K562 (cell line): ENCODE data around the gene HMX1. TPM values are rescaled to one million over a fixed set of nuclear protein-coding genes. Genes with fewer than 3 reads are reported as not detected.
A peak's percentile ranks its signal among the peaks of the same experiment; 100 is the strongest.

Source experiments
- BCOR ChIP-seq: fragments of 450-650 bp; IDR thresholded peaks from 2 replicates; pipeline ENCODE4 v1.6.1; 2016
- CHD7 ChIP-seq: fragments of 200-600 bp; sonication (generic); IDR thresholded peaks from one replicate; pipeline ENCODE4 v1.6.1; 2012; ENCODE audit warnings: mild to moderate bottlenecking, low read depth, low read length, inconsistent platforms
- MLLT1 ChIP-seq, 2 experiments: fragments of 450-650 bp; IDR thresholded peaks; 2 replicates each; pipeline ENCODE4 v1.6.1; 2016
- OTX1 ChIP-seq: fragments of 450-650 bp; formaldehyde crosslinking; IDR thresholded peaks from 2 replicates; pipeline ENCODE4 v1.4.0; 2022; ENCODE audit warnings: mild to moderate bottlenecking
- THRAP3 ChIP-seq: fragments of 450-650 bp; IDR thresholded peaks from 2 replicates; pipeline ENCODE4 v1.6.1; 2016; ENCODE audit warnings: mild to moderate bottlenecking, inconsistent platforms, borderline replicate concordance
- polyA plus RNA-seq, 8 experiments: library from polyadenylated mRNA; depleted of rRNA in 4 of 8; stranded (reverse) in 5 of 8; unstranded in 3 of 8; fragments of >200 nt; fragmentation: Nextera tagmentation in 2 of 8; fragmentation: Illumina TruSeq in 1 of 8; extraction: Ambion mirVana in 2 of 8; extraction: Trizol in 1 of 8; gene quantifications; 2 replicates each; pipeline versions ENCODE4 v1.2.1 to v1.2.3, GENCODE V29; 2011 to 2014; ENCODE audit warnings: inconsistent platforms in 1 of 8, missing spikeins in 1 of 8
- total RNA-seq, 7 experiments: library from RNA; depleted of rRNA in 6 of 7; stranded (reverse); fragments of >200 nt in 6 of 7; fragmentation: Illumina TruSeq in 2 of 7; extraction: Trizol in 2 of 7; gene quantifications; 2 replicates each; pipeline versions ENCODE4 v1.2.1 to v1.2.3, GENCODE V29; 2011 to 2021; ENCODE audit warnings: low replicate concordance in 1 of 7

The HMX1 gene
- total and polyA plus RNA-seq, 9 of the 15 experiments (the other 6 are each of a cell fraction or from before 2014, with no cell fraction given), result not detected

GRCh38 chr4:8847764-8848163 is 23.9 kb downstream of the HMX1 start (continued):
- peak; percentile 96 for TF ChIP-seq CHD7
- TF ChIP-seq MLLT1 (IDR thresholded peaks at IDR 0.05), result 0 out of 4 replicates have a peak, but pooled peaks of 1 of the 2 experiments have one; percentile 49
- no peak for TF ChIP-seq THRAP3
- no peak for TF ChIP-seq OTX1 (CRISPR knock-in tag)
- no peak for TF ChIP-seq BCOR
- TF ChIP-seq, all 486 proteins: peak for 3
